ENCODE data around the gene NPTXR. TPM values are rescaled to one million over a fixed set of nuclear protein-coding genes. Genes with fewer than 3 reads are reported as not detected.

NPTXR gene
- total RNA-seq, 4 donors from 2014 or later, result 7.9 to 21.7 (median 12.5) TPM

DNA sequence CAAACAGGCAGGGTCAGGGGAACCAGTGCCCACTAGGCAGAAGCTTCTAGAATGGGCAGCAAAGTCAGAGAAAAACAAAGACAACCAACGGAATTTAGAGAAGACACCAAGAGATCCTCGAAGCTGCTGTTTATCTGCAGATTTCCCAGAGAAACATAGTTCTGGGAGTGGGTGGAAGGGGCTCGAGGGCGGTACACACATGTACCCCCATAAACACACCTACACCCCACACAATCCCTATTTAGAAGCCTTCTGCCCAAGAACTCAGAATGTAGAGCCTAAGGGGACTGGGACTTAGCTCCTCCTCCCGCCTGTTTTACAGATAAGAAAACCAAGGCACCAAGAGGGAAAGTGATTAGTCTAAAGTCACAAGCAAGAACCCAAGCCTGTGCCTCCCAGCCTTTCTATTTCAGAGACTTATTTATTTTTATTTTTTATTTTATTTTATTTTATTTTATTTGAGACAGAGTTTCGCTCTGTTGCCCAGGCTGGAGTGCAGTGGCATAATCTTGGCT is 6.4 kb downstream of the NPTXR start:
- TF ChIP-seq EP300 (IDR thresholded peaks at IDR 0.05) (no peak), POLR2A (IDR thresholded peaks at IDR 0.05) (no peak), POLR2AphosphoS5 (IDR thresholded peaks at IDR 0.05) (no peak)
- TF ChIP-seq, protein P1, sequence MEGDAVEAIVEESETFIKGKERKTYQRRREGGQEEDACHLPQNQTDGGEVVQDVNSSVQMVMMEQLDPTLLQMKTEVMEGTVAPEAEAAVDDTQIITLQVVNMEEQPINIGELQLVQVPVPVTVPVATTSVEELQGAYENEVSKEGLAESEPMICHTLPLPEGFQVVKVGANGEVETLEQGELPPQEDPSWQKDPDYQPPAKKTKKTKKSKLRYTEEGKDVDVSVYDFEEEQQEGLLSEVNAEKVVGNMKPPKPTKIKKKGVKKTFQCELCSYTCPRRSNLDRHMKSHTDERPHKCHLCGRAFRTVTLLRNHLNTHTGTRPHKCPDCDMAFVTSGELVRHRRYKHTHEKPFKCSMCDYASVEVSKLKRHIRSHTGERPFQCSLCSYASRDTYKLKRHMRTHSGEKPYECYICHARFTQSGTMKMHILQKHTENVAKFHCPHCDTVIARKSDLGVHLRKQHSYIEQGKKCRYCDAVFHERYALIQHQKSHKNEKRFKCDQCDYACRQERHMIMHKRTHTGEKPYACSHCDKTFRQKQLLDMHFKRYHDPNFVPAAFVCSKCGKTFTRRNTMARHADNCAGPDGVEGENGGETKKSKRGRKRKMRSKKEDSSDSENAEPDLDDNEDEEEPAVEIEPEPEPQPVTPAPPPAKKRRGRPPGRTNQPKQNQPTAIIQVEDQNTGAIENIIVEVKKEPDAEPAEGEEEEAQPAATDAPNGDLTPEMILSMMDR (IDR thresholded peaks at IDR 0.05), result no peak
- Histone ChIP-seq H3K27ac (no peak overlapping the region), H3K4me1 (peaks cover 0 to 15% (median 1%) of the 10 kb centered on the region in 3 donors), H3K36me3 (no peaks in the 10 kb centered on the region), H3K27me3 (no peaks in the 10 kb centered on the region), H3K4me3 (no peak overlapping the region), H3K9me3 (no peaks in the 10 kb centered on the region)
- WGBS, 2 donors (ENCODE audit: low coverage in 1 of 2), result 85 to 86% methylated on average over 1 to 4 of the region's 6 CpGs
- ATAC-seq, result no peak

DNA sequence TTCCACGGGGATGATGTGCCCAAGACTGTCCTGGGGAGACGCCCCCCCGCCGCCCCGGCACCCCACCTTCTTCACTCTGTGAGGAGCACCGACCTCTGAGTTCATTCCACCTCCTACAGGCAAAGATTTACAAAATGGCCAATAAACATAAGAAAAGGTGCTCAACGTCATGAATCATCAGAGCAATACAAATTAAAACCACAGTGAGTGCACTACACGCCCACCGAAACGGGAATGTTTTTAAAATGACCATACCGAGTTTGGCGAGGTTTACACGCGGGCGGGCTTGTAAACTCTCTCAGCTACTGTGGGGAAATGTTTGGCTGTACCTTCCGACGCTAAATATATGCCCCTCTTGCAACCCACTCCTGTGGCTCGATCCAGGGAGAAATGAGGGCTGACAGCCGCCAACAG is 7.9 kb downstream of the NPTXR start:
- TF ChIP-seq EP300 (IDR thresholded peaks at IDR 0.05), result no peak
- no peak for TF ChIP-seq POLR2AphosphoS5 (IDR thresholded peaks at IDR 0.05)
- no peak for TF ChIP-seq POLR2A (IDR thresholded peaks at IDR 0.05)
- TF ChIP-seq, protein P1 (IDR thresholded peaks at IDR 0.05), result no peak
- Histone ChIP-seq H3K27me3 (no peaks in the 10 kb centered on the region), H3K4me1 (peaks cover 0 to under 1% (median 0%) of the 10 kb centered on the region in 3 donors), H3K9me3 (no peaks in the 10 kb centered on the region), H3K27ac (no peak overlapping the region), H3K4me3 (no peak overlapping the region), H3K36me3 (no peaks in the 10 kb centered on the region)
- 60 to 83% methylated on average over 6 to 11 of the region's 19 CpGs for WGBS, 2 donors (ENCODE audit: low coverage in 1 of 2)
- no peak for ATAC-seq

DNA sequence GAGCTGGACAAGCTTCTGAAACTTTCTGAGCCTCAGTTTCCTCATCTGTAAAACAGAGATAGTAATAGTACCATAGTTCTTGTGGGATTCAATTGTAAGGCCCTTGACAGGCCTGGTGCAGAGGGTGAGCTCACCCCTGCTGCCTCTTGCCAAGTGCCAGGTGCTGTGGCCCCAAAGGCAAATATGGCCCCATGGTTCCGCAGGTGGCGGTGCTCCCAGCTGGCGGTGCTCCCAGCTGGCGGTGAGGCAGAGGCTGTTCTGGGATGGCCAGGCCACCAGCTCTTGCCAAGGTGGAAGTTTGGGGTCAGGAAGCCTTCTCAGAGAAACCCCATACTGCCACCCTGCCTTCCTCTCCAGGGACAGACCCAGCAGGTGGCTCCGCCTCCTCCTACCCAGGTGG is 8.8 kb downstream of the NPTXR start:
- no peaks in the 10 kb centered on the region for H3K9me3 ChIP-seq
- H3K4me1 ChIP-seq, result no peaks in the 10 kb centered on the region
- no peak overlapping the region for H3K27ac ChIP-seq
- no peaks in the 10 kb centered on the region for H3K36me3 ChIP-seq
- TF ChIP-seq POLR2A (IDR thresholded peaks at IDR 0.05), result no peak
- TF ChIP-seq EP300 (IDR thresholded peaks at IDR 0.05), result no peak
- TF ChIP-seq POLR2AphosphoS5 (IDR thresholded peaks at IDR 0.05), result no peak
- TF ChIP-seq, protein P1 (IDR thresholded peaks at IDR 0.05), result no peak
- no peaks in the 10 kb centered on the region for H3K27me3 ChIP-seq
- no peak for ATAC-seq
- WGBS, 2 donors (ENCODE audit: low coverage in 1 of 2), result 100% methylated on average over 1 to 3 of the region's 5 CpGs
- no peak overlapping the region for H3K4me3 ChIP-seq

DNA sequence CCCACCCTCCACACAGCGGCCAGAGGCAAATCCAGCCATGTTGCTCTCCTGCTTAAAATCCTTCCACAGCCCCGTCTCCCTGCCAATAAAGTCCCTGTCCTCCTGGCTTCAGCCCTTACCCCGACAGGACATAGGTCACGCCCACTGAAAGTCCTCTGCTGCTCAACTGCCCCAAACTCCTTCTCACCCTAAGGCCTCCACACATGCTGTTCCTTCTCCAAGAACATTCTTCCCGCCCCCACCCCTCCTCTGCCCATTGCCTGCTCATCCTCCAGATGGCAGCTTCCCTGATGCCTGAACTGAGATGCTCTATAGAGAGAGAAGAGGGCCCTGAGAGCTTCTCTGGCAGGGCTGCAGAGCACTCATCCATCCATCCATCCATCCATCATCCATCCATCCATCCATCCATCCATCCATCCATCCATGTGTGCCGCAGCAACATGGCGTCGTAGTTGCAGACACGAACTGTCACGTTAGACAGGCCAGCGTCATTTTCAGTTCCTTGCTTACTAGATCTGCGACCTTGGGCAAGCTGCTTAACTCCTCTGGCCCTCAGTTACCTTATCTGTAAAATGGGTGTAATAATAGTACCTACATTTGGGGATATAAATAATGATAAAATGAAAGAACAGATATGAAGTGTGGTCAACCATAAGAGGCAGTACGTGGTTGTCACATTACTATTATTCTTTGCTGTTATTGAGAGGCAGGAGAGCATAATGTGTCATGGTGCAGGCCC is 9.4 kb downstream of the NPTXR start:
- Histone ChIP-seq H3K4me3 (no peak overlapping the region), H3K27me3 (no peaks in the 10 kb centered on the region), H3K9me3 (no peaks in the 10 kb centered on the region), H3K4me1 (no peaks in the 10 kb centered on the region), H3K27ac (no peak overlapping the region), H3K36me3 (no peaks in the 10 kb centered on the region)
- no peak for ATAC-seq
- no peak for TF ChIP-seq EP300 (IDR thresholded peaks at IDR 0.05)
- 79 to 87% methylated on average over 6 to 12 of the region's 13 CpGs for WGBS, 2 donors (ENCODE audit: low coverage in 1 of 2)

DNA sequence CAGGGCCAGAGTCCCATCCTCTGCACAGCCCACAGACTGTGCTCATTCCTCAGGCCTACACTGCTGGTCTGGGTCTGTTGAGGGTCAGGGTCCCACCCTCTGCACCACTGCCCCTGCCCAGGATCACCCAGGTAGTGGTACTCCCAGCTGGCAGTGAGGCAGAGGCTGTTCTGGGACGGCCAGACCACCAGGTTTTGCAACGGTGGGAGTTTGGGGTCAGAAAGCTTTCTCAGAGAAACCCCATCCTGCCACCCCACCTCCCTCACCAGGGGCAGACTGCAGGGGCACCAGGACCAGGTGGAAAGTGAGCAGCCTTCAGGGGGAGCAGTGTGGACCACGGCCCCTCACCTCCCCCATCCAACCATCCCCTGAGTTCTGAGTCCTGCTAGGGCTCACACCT is 10.8 kb downstream of the NPTXR start:
- Histone ChIP-seq H3K27ac (no peak overlapping the region), H3K4me1 (no peaks in the 10 kb centered on the region), H3K4me3 (no peak overlapping the region), H3K9me3 (no peaks in the 10 kb centered on the region), H3K27me3 (no peaks in the 10 kb centered on the region), H3K36me3 (no peaks in the 10 kb centered on the region)
- no peak for ATAC-seq
- TF ChIP-seq POLR2A (IDR thresholded peaks at IDR 0.05) (no peak), POLR2AphosphoS5 (IDR thresholded peaks at IDR 0.05) (no peak), EP300 (IDR thresholded peaks at IDR 0.05) (no peak)
- TF ChIP-seq, protein P1 (IDR thresholded peaks at IDR 0.05), result no peak
- WGBS, 2 donors (ENCODE audit: low coverage in 1 of 2), result no CpG with 5 or more reads among the region's 3 CpGs
